AG04450 (cell line): ENCODE results near the gene ZBTB20. TPM values are rescaled to one million over a fixed set of nuclear protein-coding genes. Genes with fewer than 3 reads are reported as not detected.
A peak's percentile ranks its signal among the peaks of the same experiment; 100 is the strongest.

Experiments
- CTCF ChIA-PET: fragments of 300-600, 350-600 bp; formaldehyde crosslinking; extraction: SDS; loops from one replicate; lab custom pipeline; 2022; ENCODE audit warnings: antibody characterized with exemption, inconsistent platforms; lab: Charles Lee
- POLR2A ChIA-PET: fragments of 350-600 bp; formaldehyde crosslinking; extraction: SDS; loops from one replicate; lab custom pipeline; 2021; ENCODE audit warnings: antibody characterized with exemption, inconsistent platforms; lab: Yijun Ruan, JAX
- DNase-seq: peaks from one replicate; pipeline ENCODE4 v3.0.0-alpha.2; 2011; ENCODE audit warnings: low read depth, low spot score
- H3K27ac ChIP-seq: one replicate; pipeline ENCODE4 v1.5.1; 2012; ENCODE audit warnings: low read depth, low read length, control low read depth
- H3K27me3 ChIP-seq: one replicate; pipeline ENCODE4 v1.6.0; 2012; ENCODE audit warnings: low read length; ENCODE audit not compliant: control insufficient read depth, insufficient read depth
- H3K4me3 ChIP-seq: 2 replicates; pipeline ENCODE4 v1.5.1; 2011; ENCODE audit warnings: mild to moderate bottlenecking, low read depth, low read length, control low read depth
- H3K9me3 ChIP-seq: 2 replicates; pipeline ENCODE4 v1.5.1; 2012; ENCODE audit warnings: low read length; ENCODE audit not compliant: control insufficient read depth, insufficient read depth
- CTCF ChIP-seq: IDR thresholded peaks from 2 replicates; pipeline ENCODE4 v1.5.1; 2011; ENCODE audit warnings: low read depth, low read length, control low read depth, inconsistent platforms
- polyA plus RNA-seq: library from polyadenylated mRNA; depleted of rRNA; stranded (reverse); fragments of >200 nt; gene quantifications from 2 replicates; pipeline ENCODE4 v1.2.3, GENCODE V29; 2011

ZBTB20 gene
- polyA plus RNA-seq, 1 experiment, result 3.0 TPM

- no peaks in the 10 kb centered on the region for H3K9me3 ChIP-seq
- DNase-seq, result peak; percentile 87
- H3K27ac ChIP-seq, result peak overlapping the region; percentile 42
- ChIA-PET CTCF (interaction anchor here (0.5 to 2.7 kb wide), 39 partner anchors 8 to 1400 kb away, joined by 3 to 27 read pairs (median 6); no protein-coding TSS in a partner anchor), POLR2A (interaction anchor here (0.7 to 1.5 kb wide), 7 partner anchors 35 to 208 kb away, joined by 3 to 5 read pairs (median 4); no protein-coding TSS in a partner anchor)
- H3K27me3 ChIP-seq, result no peaks in the 10 kb centered on the region
- H3K4me3 ChIP-seq, result no peak overlapping the region
- peak; percentile 77 for TF ChIP-seq CTCF
These were observed 728.2 kb downstream of the ZBTB20 start for GRCh38 chr3:114418724-114419543.

- H3K27me3 ChIP-seq, result no peaks in the 10 kb centered on the region
- ChIA-PET POLR2A (interaction anchor here (0.7 to 1.5 kb wide), 4 partner anchors 34 to 207 kb away, joined by 3 to 5 read pairs (median 4); no protein-coding TSS in a partner anchor), CTCF (interaction anchor here (0.5 to 2.7 kb wide), 29 partner anchors 9 to 1390 kb away, joined by 3 to 27 read pairs (median 7); no protein-coding TSS in a partner anchor)
- H3K9me3 ChIP-seq, result no peaks in the 10 kb centered on the region
- DNase-seq, result no peak
- H3K27ac ChIP-seq, result no peak overlapping the region
- H3K4me3 ChIP-seq, result no peak overlapping the region
- no peak for TF ChIP-seq CTCF
These were observed 729.0 kb downstream of the ZBTB20 start for GRCh38 chr3:114418107-114418506.

GRCh38 chr3:114417675-114418074, 729.4 kb downstream of the ZBTB20 start:
- Histone ChIP-seq H3K9me3 (no peaks in the 10 kb centered on the region), H3K27me3 (no peaks in the 10 kb centered on the region), H3K27ac (no peak overlapping the region), H3K4me3 (no peak overlapping the region)
- TF ChIP-seq CTCF, result no peak
- ChIA-PET CTCF (interaction anchor here (1.0 to 2.7 kb wide), 12 partner anchors 13 to 407 kb away, joined by 3 to 27 read pairs (median 6); no protein-coding TSS in a partner anchor), POLR2A (interaction anchor here (0.7 kb wide), 1 partner anchor 34 kb away, joined by 4 read pairs; no protein-coding TSS in a partner anchor)
- DNase-seq, result no peak

GRCh38 chr3:114417265-114417664, 729.8 kb downstream of the ZBTB20 start:
- Histone ChIP-seq H3K27ac (no peak overlapping the region), H3K27me3 (no peaks in the 10 kb centered on the region), H3K9me3 (no peaks in the 10 kb centered on the region), H3K4me3 (no peak overlapping the region)
- TF ChIP-seq CTCF, result no peak
- ChIA-PET POLR2A (no interaction called here), CTCF (interaction anchor here (1.0 kb wide), 1 partner anchor 13 kb away, joined by 3 read pairs; no protein-coding TSS in a partner anchor)
- DNase-seq, result no peak
